Aorta (tissue), 5 donors: ENCODE measurements around the gene FBXL17. TPM values are rescaled to one million over a fixed set of nuclear protein-coding genes. Genes with fewer than 3 reads are reported as not detected.
A peak's percentile ranks its signal among the peaks of the same experiment; 100 is the strongest.

ENCODE experiments used
- ATAC-seq: fragments of 200-7000 bp; cut with Tn5 transposase; one replicate; pipeline ENCODE4 v1.9.1; 2022; ENCODE audit warnings: moderate library complexity; ENCODE audit not compliant: low FRiP score
- DNase-seq, 2 donors: peaks; one replicate each; pipeline ENCODE4 v3.0.0-alpha.2; 2020
- H3K27ac ChIP-seq, 2 donors: one replicate each; pipeline ENCODE4 v1.5.1; 2013; ENCODE audit warnings: low read length in 2 of 2, mild to moderate bottlenecking in 2 of 2, moderate library complexity in 2 of 2, control low read depth in 1 of 2, inconsistent platforms in 1 of 2, low read depth in 1 of 2
- H3K27me3 ChIP-seq, 2 donors: one replicate each; pipeline ENCODE4 v1.6.1; 2013; ENCODE audit warnings: control low read depth in 1 of 2, low read length in 1 of 2, mild to moderate bottlenecking in 1 of 2, moderate library complexity in 1 of 2; ENCODE audit not compliant: insufficient read depth in 2 of 2, control insufficient read depth in 1 of 2
- H3K36me3 ChIP-seq, 2 donors: one replicate each; pipeline ENCODE4 v1.6.1; 2013; ENCODE audit warnings: control low read depth in 1 of 2, low read length in 1 of 2, mild to moderate bottlenecking in 1 of 2; ENCODE audit not compliant: insufficient read depth in 2 of 2, control insufficient read depth in 1 of 2
- H3K4me1 ChIP-seq, 2 donors: one replicate each; pipeline ENCODE4 v1.6.1; 2013; ENCODE audit warnings: low read length in 2 of 2, control low read depth in 1 of 2, mild to moderate bottlenecking in 1 of 2, moderate library complexity in 1 of 2; ENCODE audit not compliant: insufficient read depth in 2 of 2, control insufficient read depth in 1 of 2
- H3K4me3 ChIP-seq, 2 donors: one replicate each; pipeline ENCODE4 v1.5.1; 2013; ENCODE audit warnings: low read length in 2 of 2, control low read depth in 1 of 2, mild to moderate bottlenecking in 1 of 2
- H3K9me3 ChIP-seq: one replicate; pipeline ENCODE4 v1.6.1; 2013; ENCODE audit warnings: mild to moderate bottlenecking, low read length; ENCODE audit not compliant: control insufficient read depth
- WGBS, 2 donors: extraction: QIAGEN DNeasy Blood & Tissue Kit; methylation state at CpG; one replicate each; pipeline ENCODE4 v1.1.7; 2013; 5-methylcytosine and 5-hydroxymethylcytosine counted together
- intact Hi-C, 2 donors: fragments of 100-400 bp; cut with DNase I; formaldehyde crosslinking; loops; one replicate each; pipeline versions ENCODE4 v1.14.2 to v1.15.0; 2022
- polyA plus RNA-seq, 2 donors: library from polyadenylated mRNA; stranded (reverse); fragments of 200-250 nt; gene quantifications; one replicate each; pipeline ENCODE4 v1.2.3, GENCODE V29; 2013
- total RNA-seq, 2 donors: library from RNA; stranded (reverse); fragmentation: NEBNext Ultra II Directional; extraction: Animal tissue kit (Norgen Biotek cat#: 25700); gene quantifications; one replicate each; pipeline ENCODE4 v1.2.1, GENCODE V29; 2021
- donor health status: healthy with polysubstance abuse.
- donor health status: Bipolar disorder and iron deficiency.
- donor health status: DM: no; HTN: no; CAD: no.
- donor health status: DM: no; HTN: no; CAD: no.
- donor health status: DM: yes; HTN: yes; CAD: no.

FBXL17 gene
- total and polyA plus RNA-seq, 4 donors: 10.3 to 36.3 (median 20.7) TPM

DNA sequence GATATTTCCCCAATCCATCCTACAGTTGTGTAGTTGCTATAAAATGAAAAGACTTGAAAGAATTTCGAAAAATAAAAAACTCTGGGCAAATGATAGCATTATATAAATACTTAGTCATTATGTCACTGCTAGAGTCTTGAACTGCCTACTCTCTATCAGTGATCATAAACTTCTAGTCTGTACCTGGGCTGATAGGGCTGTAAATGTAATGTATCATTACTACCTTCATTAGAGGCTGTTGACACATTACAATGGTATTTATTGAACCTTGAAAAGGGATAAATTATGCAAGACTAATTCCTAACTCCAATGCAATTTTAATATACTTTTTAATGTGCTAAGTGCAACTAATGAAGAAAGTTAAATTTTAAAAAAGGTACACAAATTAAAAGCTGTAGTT lies 497.0 kb downstream of the FBXL17 start:
- Histone ChIP-seq H3K4me3 (no peak overlapping the region), H3K36me3 (no peaks in the 10 kb centered on the region), H3K4me1 (no peaks in the 10 kb centered on the region), H3K9me3 (no peaks in the 10 kb centered on the region), H3K27me3 (no peaks in the 10 kb centered on the region), H3K27ac (no peak overlapping the region)
- ATAC-seq (no peak), DNase-seq (no peak)
- whole genome bisulfite sequencing, 2 donors: 92% methylated on average over 1 of the region's 1 CpG
- intact Hi-C loops: no loop called here

DNA sequence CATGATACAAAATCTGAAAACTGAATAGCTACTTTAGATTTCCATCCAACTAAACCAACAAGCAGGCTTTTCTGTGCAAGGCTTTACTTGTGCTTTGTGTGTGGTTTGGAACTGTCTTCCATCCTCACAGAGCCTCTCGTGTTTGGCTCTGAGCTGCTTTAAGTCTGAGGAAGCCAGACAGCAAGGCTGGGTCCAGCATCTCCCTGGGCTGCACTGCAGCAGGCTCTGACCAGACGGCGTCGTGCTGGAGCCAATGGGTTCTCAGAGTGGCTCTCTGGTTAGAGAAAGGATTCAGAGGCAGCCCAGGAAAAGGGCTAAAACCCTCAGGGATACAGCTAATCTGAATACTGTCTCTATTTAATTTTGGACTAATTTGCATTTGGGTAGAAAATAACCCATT lies 503.2 kb downstream of the FBXL17 start:
- 24 to 25% methylated on average over 4 of the region's 4 CpGs for WGBS, 2 donors
- Histone ChIP-seq H3K36me3 (no peaks in the 10 kb centered on the region), H3K4me3 (no peak overlapping the region), H3K27me3 (no peaks in the 10 kb centered on the region), H3K4me1 (peaks cover 0 to 4% of the 10 kb centered on the region in 2 donors), H3K27ac (no peak overlapping the region), H3K9me3 (no peaks in the 10 kb centered on the region)
- intact Hi-C loops: no loop called here
- ATAC-seq (peak; percentile 71), DNase-seq (peak in 1 of 2 donors; percentile 51)

DNA sequence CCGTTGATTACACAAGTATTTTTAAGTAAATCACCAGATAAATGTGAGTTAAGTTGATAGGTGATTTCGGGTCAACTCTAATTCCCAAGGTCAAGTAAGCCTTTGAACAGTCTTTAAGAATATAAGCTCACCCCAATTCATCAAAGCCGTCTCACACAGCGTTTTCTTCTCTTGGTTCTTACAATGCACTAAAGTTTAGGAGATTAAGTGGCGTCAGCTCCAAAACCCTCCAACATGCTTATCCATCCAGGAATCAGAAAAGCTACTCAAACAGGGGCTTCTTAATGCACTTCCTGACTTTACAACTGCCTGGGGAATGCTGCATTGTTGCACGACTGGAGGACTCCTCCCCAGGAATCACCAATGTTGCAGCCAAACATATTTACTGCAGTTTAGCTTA lies 505.0 kb downstream of the FBXL17 start:
- H3K4me3 ChIP-seq: no peak overlapping the region
- no peaks in the 10 kb centered on the region for H3K36me3 ChIP-seq
- no peak for DNase-seq
- H3K4me1 ChIP-seq: peaks cover 0 to 4% of the 10 kb centered on the region in 2 donors
- 91 to 94% methylated on average over 6 of the region's 6 CpGs for WGBS, 2 donors
- ATAC-seq: no peak
- no peaks in the 10 kb centered on the region for H3K27me3 ChIP-seq
- no peak overlapping the region for H3K27ac ChIP-seq
- H3K9me3 ChIP-seq: no peaks in the 10 kb centered on the region
- intact Hi-C loops: no loop called here

DNA sequence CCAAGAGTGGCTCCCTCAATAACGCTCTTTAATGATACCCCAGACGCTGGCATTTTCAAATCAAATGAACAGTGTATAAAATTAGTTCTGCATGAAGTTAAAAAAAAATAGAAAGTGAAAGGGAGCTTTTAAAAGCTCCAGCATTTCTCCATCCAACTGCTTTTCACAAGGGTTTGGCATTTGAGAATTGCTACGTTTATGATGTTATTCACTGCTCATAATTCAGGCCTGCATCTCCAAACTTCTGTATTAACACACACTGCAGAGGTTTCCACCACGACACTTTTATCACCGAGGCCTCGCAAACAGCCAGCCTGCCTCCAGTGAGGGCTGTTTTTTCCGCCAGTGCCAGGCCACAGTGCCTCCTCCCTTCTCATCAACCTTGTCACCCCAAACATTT lies 505.6 kb downstream of the FBXL17 start:
- H3K4me3 ChIP-seq: no peak overlapping the region
- intact Hi-C loops: no loop called here
- H3K4me1 ChIP-seq: peaks cover 0 to 4% of the 10 kb centered on the region in 2 donors
- ATAC-seq (no peak), DNase-seq (no peak)
- H3K27me3 ChIP-seq: no peaks in the 10 kb centered on the region
- WGBS, 2 donors: 59 to 66% methylated on average over 7 of the region's 7 CpGs
- no peaks in the 10 kb centered on the region for H3K36me3 ChIP-seq
- no peak overlapping the region for H3K27ac ChIP-seq
- no peaks in the 10 kb centered on the region for H3K9me3 ChIP-seq

DNA sequence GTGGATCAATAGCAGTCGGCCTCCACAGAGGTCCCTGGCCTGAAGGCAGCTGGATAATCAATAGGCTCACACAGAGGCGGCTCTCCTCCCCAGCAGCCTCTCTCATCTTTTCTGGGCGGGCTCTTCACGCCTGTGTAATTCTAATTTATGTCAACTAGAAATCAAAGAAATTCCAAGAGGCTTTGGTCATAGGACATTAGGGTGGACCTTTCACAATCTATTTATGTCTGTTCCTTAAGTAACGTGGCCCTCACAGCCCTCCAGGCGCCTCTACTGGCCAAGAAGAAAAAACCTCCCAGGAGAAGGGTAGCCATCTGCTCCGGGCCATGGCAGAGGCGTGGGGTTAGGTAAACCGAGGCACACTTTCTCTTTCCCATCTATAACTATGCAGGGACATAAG lies 506.1 kb downstream of the FBXL17 start:
- ATAC-seq (peak; percentile 29), DNase-seq (no peak)
- intact Hi-C loops: no loop called here

DNA sequence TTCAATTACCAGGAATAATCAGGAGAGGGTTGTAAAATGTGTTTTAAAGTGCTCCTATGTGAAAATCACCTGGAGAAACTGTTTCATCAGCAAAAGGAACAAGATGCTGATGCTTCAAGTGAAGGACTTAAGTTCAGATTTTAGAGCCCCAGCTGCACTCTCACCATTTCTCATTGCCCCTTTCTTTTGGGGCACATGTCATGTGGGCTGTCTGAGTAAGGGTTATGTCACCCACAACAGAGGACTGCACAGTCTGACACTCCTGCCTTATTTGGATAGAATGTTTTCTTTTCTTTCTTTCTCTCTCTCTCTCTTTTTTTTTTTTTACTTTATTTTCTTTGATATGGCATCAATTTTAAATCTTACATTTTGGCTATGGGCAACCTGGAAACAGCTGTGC lies 507.1 kb downstream of the FBXL17 start:
- no peak overlapping the region for H3K4me3 ChIP-seq
- no peak overlapping the region for H3K27ac ChIP-seq
- intact Hi-C loops: no loop called here
- H3K36me3 ChIP-seq: no peaks in the 10 kb centered on the region
- peaks cover 0 to 4% of the 10 kb centered on the region in 2 donors for H3K4me1 ChIP-seq
- DNase-seq: no peak
- no peaks in the 10 kb centered on the region for H3K9me3 ChIP-seq
- ATAC-seq: no peak
- no peaks in the 10 kb centered on the region for H3K27me3 ChIP-seq

More for the DNA sequence above, 506.1 kb downstream of the FBXL17 start:
- no peak overlapping the region for H3K27ac ChIP-seq
- WGBS, 2 donors: 71 to 73% methylated on average over 9 of the region's 9 CpGs
- H3K36me3 ChIP-seq: no peaks in the 10 kb centered on the region
- no peaks in the 10 kb centered on the region for H3K9me3 ChIP-seq
- H3K4me3 ChIP-seq: no peak overlapping the region
- H3K27me3 ChIP-seq: no peaks in the 10 kb centered on the region
- peaks cover 0 to 4% of the 10 kb centered on the region in 2 donors for H3K4me1 ChIP-seq

DNA sequence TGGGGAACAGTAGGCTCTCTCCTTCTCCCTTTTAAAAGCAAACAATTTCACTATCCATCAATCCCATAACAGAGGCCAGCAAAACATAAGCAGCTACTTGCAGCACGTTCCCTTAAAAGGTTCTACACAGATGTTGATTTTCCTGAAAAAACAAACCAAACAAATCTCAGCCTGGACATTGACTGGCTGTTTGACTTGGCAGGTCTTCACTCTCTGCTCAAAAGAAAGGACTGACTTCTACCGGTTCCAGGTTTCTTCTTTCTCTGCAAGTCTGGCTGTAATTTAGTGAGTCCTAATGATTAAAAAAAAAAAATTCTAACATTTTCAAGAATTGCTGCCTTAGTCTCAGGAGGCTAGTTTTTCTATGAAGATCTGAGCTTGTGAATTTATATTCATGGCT lies 508.0 kb downstream of the FBXL17 start:
- Histone ChIP-seq H3K4me3 (no peak overlapping the region), H3K27ac (no peak overlapping the region), H3K27me3 (no peaks in the 10 kb centered on the region), H3K9me3 (no peaks in the 10 kb centered on the region), H3K4me1 (peaks cover 0 to 4% of the 10 kb centered on the region in 2 donors), H3K36me3 (no peaks in the 10 kb centered on the region)
- 18 to 19% methylated on average over 2 of the region's 2 CpGs for WGBS, 2 donors
- ATAC-seq (no peak), DNase-seq (no peak)
- intact Hi-C loops: no loop called here

DNA sequence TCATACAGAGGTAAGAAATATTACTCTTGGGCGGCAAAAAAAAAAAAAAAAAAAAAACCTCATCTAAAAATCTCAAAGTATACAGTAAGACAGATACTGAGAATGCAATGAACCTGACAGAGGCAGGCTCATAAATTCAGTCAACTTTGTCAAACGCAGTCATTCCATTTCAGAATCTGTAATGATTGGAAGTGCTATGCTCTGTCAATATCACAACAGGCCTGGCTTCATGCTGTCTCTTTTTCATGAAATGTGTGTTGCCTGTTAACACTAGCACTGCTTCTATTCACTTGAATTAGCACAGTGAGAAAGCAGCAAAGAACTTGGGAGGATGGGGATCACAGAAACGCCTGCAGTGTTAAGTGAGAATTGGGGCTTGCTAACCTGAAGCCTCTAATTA lies 510.9 kb downstream of the FBXL17 start:
- intact Hi-C loops: no loop called here
- H3K36me3 ChIP-seq: no peaks in the 10 kb centered on the region
- ATAC-seq (no peak), DNase-seq (no peak)
- H3K27ac ChIP-seq: no peak overlapping the region
- 88 to 96% methylated on average over 3 of the region's 3 CpGs for WGBS, 2 donors
- H3K4me1 ChIP-seq: peaks cover 0 to 4% of the 10 kb centered on the region in 2 donors
- H3K27me3 ChIP-seq: no peaks in the 10 kb centered on the region
- no peak overlapping the region for H3K4me3 ChIP-seq
- H3K9me3 ChIP-seq: no peaks in the 10 kb centered on the region

DNA sequence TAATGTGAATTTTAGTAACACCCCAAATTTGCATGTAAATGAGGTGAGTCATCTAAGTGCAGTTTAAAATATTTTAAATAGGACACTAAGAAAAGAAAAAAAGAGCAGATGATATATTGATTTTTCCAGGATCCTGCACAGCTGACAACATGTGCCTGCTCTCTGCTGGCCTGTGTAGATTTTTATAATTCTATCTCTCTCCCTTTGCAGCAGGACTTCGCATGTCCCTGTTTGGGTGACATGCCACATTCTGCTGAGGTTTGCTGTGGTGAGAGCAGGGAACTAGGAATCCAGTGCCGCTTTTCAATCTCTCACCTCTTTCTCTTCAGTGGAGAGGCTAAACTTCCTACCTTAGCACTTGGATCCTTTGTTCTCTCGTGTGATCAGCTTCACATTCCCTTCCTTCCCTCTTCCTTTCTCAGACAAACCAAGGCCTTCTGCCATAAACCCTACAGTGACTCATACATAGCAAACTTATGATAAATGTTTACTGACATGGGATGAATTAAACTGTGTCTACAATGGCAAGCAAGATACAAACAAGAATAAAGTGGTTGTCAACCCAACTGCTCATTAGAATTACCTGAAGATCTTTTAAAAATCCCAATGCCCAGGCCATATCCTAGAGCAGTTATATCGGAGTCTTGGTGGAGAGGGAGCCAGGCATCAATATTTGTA lies 512.3 kb downstream of the FBXL17 start:
- Histone ChIP-seq H3K36me3 (no peaks in the 10 kb centered on the region), H3K27ac (no peak overlapping the region), H3K4me3 (no peak overlapping the region), H3K4me1 (no peaks in the 10 kb centered on the region), H3K27me3 (no peaks in the 10 kb centered on the region), H3K9me3 (no peaks in the 10 kb centered on the region)
- DNase-seq (no peak), ATAC-seq (no peak)
- WGBS, 2 donors: 71 to 73% methylated on average over 4 of the region's 4 CpGs
- intact Hi-C loops: no loop called here
